GM19468 (cell line): ENCODE data around the gene PLEKHH1.

Experiments
- ATAC-seq: cut with Tn5 transposase; IDR thresholded peaks from one replicate; pipeline ENCODE4 v1.9.1; 2021; ENCODE audit warnings: mild to moderate bottlenecking, moderate library complexity, moderate number of reproducible peaks; ENCODE audit not compliant: unreplicated experiment; ENCODE audit errors: extremely low read depth

Gene PLEKHH1

GRCh38 chr14:67508956-67509355 lies 24.1 kb upstream of the PLEKHH1 start:
- ATAC-seq = no peak

- ATAC-seq = no peak
These were observed 23.0 kb upstream of the PLEKHH1 start for GRCh38 chr14:67510121-67510520.

GRCh38 chr14:67510836-67511235 lies 22.3 kb upstream of the PLEKHH1 start:
- no peak for ATAC-seq

GRCh38 chr14:67512463-67513310 lies 20.4 kb upstream of the PLEKHH1 start:
- ATAC-seq = no peak

GRCh38 chr14:67513631-67514108 lies 19.4 kb upstream of the PLEKHH1 start:
- ATAC-seq = no peak

GRCh38 chr14:67514203-67514607 lies 18.9 kb upstream of the PLEKHH1 start:
- ATAC-seq = no peak

GRCh38 chr14:67514650-67515385 lies 18.3 kb upstream of the PLEKHH1 start:
- ATAC-seq = no peak

- no peak for ATAC-seq
These were observed 17.6 kb upstream of the PLEKHH1 start for GRCh38 chr14:67515386-67516079.

GRCh38 chr14:67516676-67517075 lies 16.4 kb upstream of the PLEKHH1 start:
- ATAC-seq = no peak

GRCh38 chr14:67517083-67517482 lies 16.0 kb upstream of the PLEKHH1 start:
- ATAC-seq = no peak

- ATAC-seq = no peak
These were observed 13.7 kb upstream of the PLEKHH1 start for GRCh38 chr14:67519406-67519805.

- ATAC-seq = no peak
These were observed 12.6 kb upstream of the PLEKHH1 start for GRCh38 chr14:67520482-67520881.

- no peak for ATAC-seq
These were observed 10.8 kb upstream of the PLEKHH1 start for GRCh38 chr14:67522270-67522669.

GRCh38 chr14:67523764-67524633 lies 9.1 kb upstream of the PLEKHH1 start:
- no peak for ATAC-seq

GRCh38 chr14:67524634-67524963 lies 8.5 kb upstream of the PLEKHH1 start:
- no peak for ATAC-seq

GRCh38 chr14:67525389-67525788 lies 7.7 kb upstream of the PLEKHH1 start:
- ATAC-seq = no peak

GRCh38 chr14:67526181-67526580 lies 6.9 kb upstream of the PLEKHH1 start:
- no peak for ATAC-seq

- ATAC-seq = no peak
These were observed 6.2 kb upstream of the PLEKHH1 start for GRCh38 chr14:67526676-67527459.

GRCh38 chr14:67527756-67528155 lies 5.3 kb upstream of the PLEKHH1 start:
- no peak for ATAC-seq
